GM21717 (cell line): ENCODE measurements around the gene MYO9A.
"Not testable (repeated sequence)": the region's sequence is repeated elsewhere in the genome, so short reads cannot be mapped to it uniquely, and the experiment has no call there.

Experiments
- ATAC-seq: cut with Tn5 transposase; IDR thresholded peaks from one replicate; pipeline ENCODE4 v1.9.1; 2021; ENCODE audit warnings: mild to moderate bottlenecking, moderate library complexity; ENCODE audit not compliant: unreplicated experiment

The MYO9A gene

DNA sequence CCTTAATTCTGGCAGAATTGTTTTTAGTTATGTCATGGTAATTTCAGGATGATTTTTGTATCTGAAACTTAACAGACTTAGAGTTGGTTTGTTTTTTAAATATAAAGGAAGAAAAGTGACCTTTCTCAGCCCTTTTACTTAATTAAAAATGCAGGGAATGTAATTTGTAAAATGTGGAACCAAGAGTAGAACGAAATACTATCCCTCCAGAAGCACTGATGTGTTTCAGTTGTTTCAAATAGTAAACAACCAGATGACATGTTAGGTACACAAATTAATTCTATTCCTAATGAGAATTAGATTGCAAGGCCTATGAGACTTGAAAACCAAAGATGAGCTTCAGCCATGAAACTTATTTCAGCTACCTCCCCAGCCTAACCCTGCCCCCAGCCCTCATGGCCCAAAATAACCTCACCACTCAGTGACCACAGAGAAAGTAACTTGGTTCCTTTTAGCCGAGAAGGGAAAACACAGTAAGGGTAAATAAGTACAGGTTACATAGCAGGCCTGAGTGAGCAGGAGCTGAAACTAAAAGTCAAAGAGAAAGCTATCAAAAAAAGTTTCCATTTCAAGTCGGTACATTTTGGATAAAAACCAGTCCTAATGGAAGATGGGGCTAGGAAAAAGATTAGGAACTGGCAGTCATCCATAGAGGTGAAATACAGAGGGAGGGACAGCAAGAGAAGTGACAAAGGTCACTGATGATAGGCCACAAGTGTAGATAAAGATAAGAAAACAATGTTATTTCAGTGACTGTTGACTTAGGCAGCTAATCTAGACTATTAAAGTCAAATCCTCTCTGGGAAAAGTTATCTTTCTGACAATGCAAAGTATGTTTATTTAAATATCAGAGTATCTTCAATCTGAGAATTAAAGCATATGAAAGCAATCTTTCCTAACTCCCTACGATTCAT is 23.5 kb upstream of the MYO9A start:
- ATAC-seq, result peak; percentile 99

DNA sequence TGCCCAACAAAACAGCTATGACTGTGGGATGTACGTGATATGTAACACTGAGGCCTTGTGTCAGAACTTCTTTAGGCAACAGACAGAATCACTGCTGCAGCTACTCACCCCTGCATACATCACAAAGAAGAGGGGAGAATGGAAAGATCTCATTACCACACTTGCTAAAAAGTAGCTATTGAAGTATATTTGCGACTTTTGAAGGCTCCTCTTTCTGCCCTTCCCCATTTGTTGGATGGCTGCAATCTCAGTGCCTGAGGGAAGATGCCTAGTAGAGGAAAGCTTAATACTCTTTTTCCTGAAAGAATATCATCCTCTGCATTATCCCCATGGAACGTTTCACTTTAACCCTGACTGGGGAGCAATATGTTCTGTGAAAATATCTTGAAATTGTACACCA is 22.1 kb upstream of the MYO9A start:
- no peak for ATAC-seq

DNA sequence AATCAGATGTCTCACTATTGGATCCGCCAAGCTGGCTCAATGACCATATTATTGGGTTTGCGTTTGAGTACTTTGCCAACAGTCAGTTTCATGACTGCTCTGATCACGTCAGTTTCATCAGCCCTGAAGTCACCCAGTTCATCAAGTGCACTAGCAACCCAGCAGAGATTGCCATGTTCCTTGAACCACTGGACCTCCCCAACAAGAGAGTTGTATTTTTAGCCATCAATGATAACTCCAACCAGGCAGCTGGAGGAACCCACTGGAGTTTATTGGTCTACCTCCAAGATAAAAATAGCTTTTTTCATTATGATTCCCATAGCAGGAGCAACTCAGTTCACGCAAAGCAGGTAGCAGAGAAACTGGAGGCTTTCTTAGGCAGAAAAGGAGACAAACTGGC is 21.7 kb upstream of the MYO9A start:
- no peak for ATAC-seq

- ATAC-seq, result no peak
Measured at GRCh38 chr15:72136170-72137051, 18.5 kb upstream of the MYO9A start.

- no peak for ATAC-seq
Measured at GRCh38 chr15:72135719-72136118, 17.8 kb upstream of the MYO9A start.

DNA sequence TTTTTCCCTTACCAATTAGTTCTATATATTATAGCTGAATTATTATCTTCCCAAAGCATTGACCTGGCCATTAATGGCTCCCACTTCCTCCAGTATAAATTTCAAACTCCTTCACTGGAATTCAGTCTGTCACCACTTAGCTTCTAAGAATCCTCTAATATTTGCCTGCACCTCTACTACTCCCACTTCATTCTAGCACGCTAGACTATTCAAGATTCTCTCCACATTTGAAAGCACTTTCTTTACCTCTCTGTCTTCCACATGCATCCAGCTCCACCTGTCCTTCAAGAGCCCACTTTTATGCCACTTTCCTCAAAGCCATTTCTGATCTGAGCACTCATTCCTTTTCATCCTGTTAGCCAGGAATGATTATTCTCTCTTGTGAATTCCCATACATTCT is 15.3 kb upstream of the MYO9A start:
- no peak for ATAC-seq

GRCh38 chr15:72131922-72132321 is 14.0 kb upstream of the MYO9A start:
- ATAC-seq, result no peak

DNA sequence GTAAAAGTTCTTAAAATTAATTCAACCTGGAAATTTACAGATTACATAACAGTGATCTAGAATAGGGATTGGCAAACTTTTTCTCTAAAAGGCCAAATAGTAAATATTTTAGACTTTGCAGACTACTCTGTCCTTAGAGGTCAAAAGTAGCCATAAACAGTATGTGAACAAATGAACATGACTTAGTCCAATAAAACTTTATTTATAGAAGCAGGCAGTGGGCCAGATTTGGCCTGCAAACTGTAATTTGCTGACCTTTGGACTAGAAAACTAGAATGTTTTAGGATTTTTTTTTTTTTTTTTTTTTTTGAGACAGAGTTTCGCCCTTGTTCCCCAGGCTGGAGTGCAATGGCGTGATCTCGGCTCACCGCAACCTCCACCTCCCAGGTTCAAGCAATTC is 12.3 kb upstream of the MYO9A start:
- no peak for ATAC-seq

DNA sequence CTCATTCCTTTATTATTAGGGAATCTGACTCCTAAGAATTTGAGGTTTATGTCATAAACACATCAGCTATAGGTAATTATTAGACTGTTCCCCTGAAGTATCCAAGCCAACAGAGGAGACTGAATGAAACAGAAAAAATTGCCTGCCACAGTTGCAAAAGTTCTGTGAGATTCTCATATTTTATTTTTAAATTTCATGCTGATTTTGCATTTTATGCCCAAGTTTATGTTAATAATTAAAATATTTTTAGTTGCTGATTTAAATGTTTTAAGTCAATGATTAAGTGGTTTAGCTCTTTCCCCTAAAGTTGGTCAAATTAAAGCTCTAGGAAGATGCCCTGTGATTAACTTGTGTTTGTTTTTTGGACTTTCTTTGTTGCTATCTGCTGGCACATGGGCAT is 10.4 kb upstream of the MYO9A start:
- ATAC-seq, result no peak

- no peak for ATAC-seq
Measured at GRCh38 chr15:72127724-72128322, 9.9 kb upstream of the MYO9A start.

DNA sequence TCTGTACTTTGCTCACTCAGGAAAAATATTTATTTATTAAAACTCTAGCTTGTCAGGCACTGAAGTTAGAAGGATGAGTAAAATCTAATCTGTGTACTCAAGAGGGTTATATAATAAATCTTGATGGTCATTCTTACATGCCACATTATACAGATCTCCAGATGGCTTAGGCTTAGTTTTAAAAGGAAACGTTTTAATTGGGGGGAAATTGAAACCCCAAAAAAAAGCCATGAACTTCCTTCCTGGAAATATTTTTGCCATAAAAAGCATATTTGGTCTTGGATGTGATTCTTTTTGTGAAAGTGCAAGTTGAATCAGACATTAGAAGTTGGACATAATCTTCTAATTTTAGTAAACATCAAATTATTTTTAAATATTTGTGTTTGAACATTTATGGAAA is 6.3 kb upstream of the MYO9A start:
- ATAC-seq, result no peak

GRCh38 chr15:72117486-72118016 is 399 bp downstream of the MYO9A start:
- peak; percentile 57 for ATAC-seq

DNA sequence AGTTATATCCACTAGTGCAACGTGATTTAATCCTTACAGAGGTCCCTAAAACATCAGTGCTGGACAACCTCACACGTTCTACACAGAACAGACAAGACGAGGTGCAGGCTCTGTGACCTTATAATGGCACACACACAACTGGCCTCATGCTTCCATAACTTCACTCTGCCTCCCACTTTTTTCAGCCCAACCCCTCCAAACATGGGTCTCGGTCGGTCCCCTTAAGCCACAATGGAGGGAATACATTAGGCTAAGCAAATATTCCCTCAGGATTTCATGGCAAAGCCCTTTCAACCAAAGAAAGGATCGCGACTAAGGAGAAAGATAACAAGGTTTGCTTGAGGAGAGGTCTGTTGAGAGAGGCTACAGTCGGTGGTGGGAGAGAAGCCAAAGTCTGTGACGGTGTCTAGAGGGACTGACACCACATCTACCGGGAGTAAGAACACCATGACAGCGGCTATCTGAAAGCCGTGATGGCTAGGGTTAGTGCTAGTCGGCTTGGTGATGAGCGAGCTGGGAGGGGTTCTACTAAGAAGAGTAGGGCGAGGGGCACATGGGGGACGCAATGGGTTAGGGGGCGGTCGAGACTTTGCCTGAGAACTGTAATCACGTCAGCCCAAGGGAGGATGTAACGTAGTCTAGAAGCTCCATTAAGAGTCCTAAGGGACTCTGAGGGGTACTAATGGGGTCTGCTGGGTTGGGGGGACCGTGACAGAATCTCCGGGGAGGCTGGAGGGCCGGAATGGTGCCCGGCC is 1.0 kb downstream of the MYO9A start:
- peak; percentile 9 for ATAC-seq

DNA sequence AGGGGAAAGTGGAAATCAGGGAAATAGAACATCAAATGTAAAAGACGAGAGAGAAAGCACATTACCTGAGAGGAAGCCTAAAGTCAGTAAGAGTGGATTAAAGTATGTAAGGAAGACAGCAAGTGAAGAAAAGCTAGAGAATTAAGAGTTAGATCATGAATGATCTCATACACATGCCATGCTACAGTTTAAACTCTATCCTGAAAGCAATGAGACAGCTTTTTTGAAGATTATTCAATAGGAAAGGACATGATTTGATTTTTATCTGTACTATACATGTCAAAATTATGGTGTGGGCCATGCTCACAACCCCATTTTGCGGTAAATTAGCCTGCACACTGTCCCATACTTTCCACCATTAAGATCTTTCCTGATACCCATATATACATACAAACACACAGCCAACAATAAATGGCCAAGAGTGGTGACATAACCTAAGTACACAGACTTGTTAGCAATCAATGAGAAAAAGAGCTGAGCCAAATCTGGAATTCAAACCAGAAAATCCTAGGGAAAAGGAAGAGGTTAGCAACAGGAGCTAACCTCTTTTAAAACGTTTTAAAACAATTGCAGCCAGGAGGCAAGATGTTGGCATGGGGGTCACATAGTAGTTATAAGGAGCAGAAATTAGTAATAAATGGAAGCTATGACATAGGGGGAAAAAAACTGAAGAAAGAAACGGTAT is 4.5 kb downstream of the MYO9A start:
- ATAC-seq, result no peak

GRCh38 chr15:72112805-72113204 is 5.1 kb downstream of the MYO9A start:
- ATAC-seq, result no peak

DNA sequence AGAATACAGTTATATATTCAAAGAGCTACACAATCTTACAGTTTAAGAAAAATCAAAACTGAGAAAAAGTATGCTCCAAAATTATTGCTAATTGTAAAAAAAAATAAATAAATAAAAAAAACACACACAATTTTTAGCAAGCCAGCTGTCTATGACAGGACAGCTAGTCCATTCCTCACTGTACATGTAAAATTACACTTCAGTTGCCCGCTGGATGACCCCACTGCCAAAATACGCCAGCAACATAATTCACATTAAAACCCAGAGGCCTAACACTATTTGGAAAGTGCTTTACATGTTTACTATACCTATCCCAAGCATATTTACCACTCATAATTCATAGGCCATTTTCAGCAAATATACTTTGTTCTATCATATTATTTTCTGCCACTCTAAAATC is 5.8 kb downstream of the MYO9A start:
- ATAC-seq, result no peak

DNA sequence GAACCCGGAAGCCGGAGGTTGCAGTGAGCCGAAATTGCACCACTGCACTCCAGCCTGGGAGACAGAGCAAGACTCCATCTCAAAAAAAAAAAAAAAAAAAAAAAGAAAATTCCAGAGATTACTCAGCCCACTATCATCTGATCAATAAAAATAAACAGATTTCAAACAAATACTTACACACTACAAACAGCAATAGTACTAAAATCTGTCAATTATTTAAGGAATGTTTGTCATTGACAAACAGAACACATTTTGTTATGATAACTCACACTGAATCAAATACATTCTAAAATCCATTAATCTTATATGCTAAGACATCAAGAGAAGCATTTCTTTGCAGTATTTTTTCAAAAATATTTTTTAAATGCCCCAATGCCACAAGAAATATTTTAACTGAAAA is 7.6 kb downstream of the MYO9A start:
- ATAC-seq, result no peak

DNA sequence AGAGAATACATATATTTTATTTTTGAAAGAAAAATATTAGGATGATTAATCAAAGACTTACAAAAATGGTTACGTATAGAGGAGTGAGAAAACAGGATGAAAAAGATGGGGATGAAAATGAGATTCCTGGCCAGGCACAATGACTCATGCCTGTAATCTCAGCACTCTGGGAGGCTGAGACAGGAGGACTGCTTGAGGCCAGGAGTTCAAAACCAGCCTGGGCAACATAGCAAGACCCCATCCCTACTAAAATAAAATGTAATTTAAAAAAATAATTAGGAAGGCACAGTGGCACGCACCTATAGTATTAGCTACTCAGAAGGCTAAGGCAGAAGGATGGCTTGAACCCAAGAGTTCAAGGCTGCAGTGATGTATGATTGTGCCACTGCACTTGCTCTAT is 11.9 kb downstream of the MYO9A start:
- no peak for ATAC-seq

DNA sequence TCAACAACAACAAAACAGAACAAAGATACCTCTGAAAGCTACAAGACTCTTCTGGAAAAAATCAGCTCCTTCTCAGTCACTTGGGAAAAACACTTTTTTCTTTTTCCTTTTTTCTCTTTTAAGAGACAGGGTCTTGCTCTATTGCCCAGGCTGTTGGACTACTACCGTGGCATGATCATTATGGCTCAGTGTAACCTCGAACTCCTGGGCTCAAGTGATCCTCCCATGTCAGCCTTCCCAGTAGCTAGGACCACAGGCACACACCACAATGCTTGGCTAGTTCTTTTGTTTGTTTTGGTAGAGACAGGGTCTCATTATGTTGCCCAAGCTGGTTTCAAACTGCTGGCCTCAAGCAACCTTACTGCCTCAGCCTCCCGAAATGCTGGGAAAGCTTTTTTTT is 12.8 kb downstream of the MYO9A start:
- no peak for ATAC-seq

DNA sequence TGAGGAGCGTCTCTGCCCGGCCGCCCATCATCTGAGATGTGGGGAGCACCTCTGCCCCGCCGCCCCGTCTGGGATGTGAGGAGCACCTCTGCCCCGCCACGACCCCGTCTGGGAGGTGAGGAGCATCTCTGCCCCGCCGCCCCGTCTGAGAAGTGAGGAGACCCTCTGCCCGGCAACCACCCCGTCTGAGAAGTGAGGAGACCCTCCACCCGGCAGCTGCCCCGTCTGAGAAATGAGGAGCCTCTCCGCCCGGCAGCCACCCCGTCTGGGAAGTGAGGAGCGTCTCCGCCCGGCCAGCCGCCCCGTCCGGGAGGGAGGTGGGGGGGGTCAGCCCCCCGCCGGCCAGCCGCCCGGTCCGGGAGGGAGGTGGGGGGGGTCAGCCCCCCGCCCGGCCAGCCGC is 17.4 kb downstream of the MYO9A start:
- ATAC-seq, result not testable (repeated sequence)
